ENCODE data around the gene RMRP.
"Not testable (repeated sequence)": the region's sequence is repeated elsewhere in the genome, so short reads cannot be mapped to it uniquely, and the experiment has no call there.

Gene RMRP

GRCh38 chr9:35636135-35636876 is 21.5 kb downstream of the RMRP start:
- no peaks in the 10 kb centered on the region for H3K9me3 ChIP-seq (ENCODE audit: control insufficient read depth, insufficient read depth, low read length)
- no peaks in the 10 kb centered on the region for H3K36me3 ChIP-seq (ENCODE audit: insufficient read depth, low read length)
- H3K9ac ChIP-seq (ENCODE audit: low read depth, low read length) = no peak overlapping the region
- H3K4me1 ChIP-seq (ENCODE audit: insufficient read depth, low read length) = no peaks in the 10 kb centered on the region

- no peak overlapping the region for H3K9ac ChIP-seq (ENCODE audit: low read depth, low read length)
Observed at GRCh38 chr9:35635730-35636129, 22.1 kb downstream of the RMRP start.

GRCh38 chr9:35629597-35629996 is 28.2 kb downstream of the RMRP start:
- Histone ChIP-seq H3K4me1 (ENCODE audit: insufficient read depth, low read length) (no peaks in the 10 kb centered on the region), H3K9ac (ENCODE audit: low read depth, low read length) (no peak overlapping the region), H3K9me3 (ENCODE audit: control insufficient read depth, insufficient read depth, low read length) (no peaks in the 10 kb centered on the region), H3K36me3 (ENCODE audit: insufficient read depth, low read length) (no peaks in the 10 kb centered on the region)

More at GRCh38 chr9:35635730-35636129, 22.1 kb downstream of the RMRP start:
- no peaks in the 10 kb centered on the region for H3K9me3 ChIP-seq (ENCODE audit: control insufficient read depth, insufficient read depth, low read length)
- H3K36me3 ChIP-seq (ENCODE audit: insufficient read depth, low read length) = no peaks in the 10 kb centered on the region
- H3K4me1 ChIP-seq (ENCODE audit: insufficient read depth, low read length) = no peaks in the 10 kb centered on the region

- Histone ChIP-seq H3K4me1 (ENCODE audit: insufficient read depth, low read length) (no peaks in the 10 kb centered on the region), H3K36me3 (ENCODE audit: insufficient read depth, low read length) (no peaks in the 10 kb centered on the region), H3K9me3 (ENCODE audit: control insufficient read depth, insufficient read depth, low read length) (no peaks in the 10 kb centered on the region), H3K9ac (ENCODE audit: low read depth, low read length) (no peak overlapping the region)
Observed at GRCh38 chr9:35628389-35628991, 29.3 kb downstream of the RMRP start.

- no peak overlapping the region for H3K9ac ChIP-seq (ENCODE audit: low read depth, low read length)
- H3K9me3 ChIP-seq (ENCODE audit: control insufficient read depth, insufficient read depth, low read length) = no peaks in the 10 kb centered on the region
- H3K4me1 ChIP-seq (ENCODE audit: insufficient read depth, low read length) = no peaks in the 10 kb centered on the region
- H3K36me3 ChIP-seq (ENCODE audit: insufficient read depth, low read length) = no peaks in the 10 kb centered on the region
Observed at GRCh38 chr9:35627575-35627974, 30.2 kb downstream of the RMRP start.

- Histone ChIP-seq H3K9me3 (ENCODE audit: control insufficient read depth, insufficient read depth, low read length) (no peaks in the 10 kb centered on the region), H3K9ac (ENCODE audit: low read depth, low read length) (no peak overlapping the region), H3K36me3 (ENCODE audit: insufficient read depth, low read length) (no peaks in the 10 kb centered on the region), H3K4me1 (ENCODE audit: insufficient read depth, low read length) (no peaks in the 10 kb centered on the region)
Observed at GRCh38 chr9:35619800-35620158, 38.0 kb downstream of the RMRP start.

GRCh38 chr9:35618854-35619799 is 38.7 kb downstream of the RMRP start:
- Histone ChIP-seq H3K36me3 (ENCODE audit: insufficient read depth, low read length) (no peaks in the 10 kb centered on the region), H3K4me1 (ENCODE audit: insufficient read depth, low read length) (no peaks in the 10 kb centered on the region), H3K9me3 (ENCODE audit: control insufficient read depth, insufficient read depth, low read length) (no peaks in the 10 kb centered on the region), H3K9ac (ENCODE audit: low read depth, low read length) (no peak overlapping the region)

GRCh38 chr9:35618325-35618727 is 39.5 kb downstream of the RMRP start, which contains the start of gene CD72:
TSS of gene CD72 (minus strand) at chr9:35618413. CDS start at chr9:35618303, 110 bp downstream.
- no peaks in the 10 kb centered on the region for H3K36me3 ChIP-seq (ENCODE audit: insufficient read depth, low read length)
- peak within 1 kb of the TSS; percentile 73 for H3K9ac ChIP-seq (ENCODE audit: low read depth, low read length)
- H3K4me1 ChIP-seq (ENCODE audit: insufficient read depth, low read length) = no peaks in the 10 kb centered on the region
- no peaks in the 10 kb centered on the region for H3K9me3 ChIP-seq (ENCODE audit: control insufficient read depth, insufficient read depth, low read length)

GRCh38 chr9:35617548-35617947 is 40.3 kb downstream of the RMRP start:
- H3K9ac ChIP-seq (ENCODE audit: low read depth, low read length) = peak overlapping the region; percentile 73
- no peaks in the 10 kb centered on the region for H3K36me3 ChIP-seq (ENCODE audit: insufficient read depth, low read length)
- H3K4me1 ChIP-seq (ENCODE audit: insufficient read depth, low read length) = no peaks in the 10 kb centered on the region
- H3K9me3 ChIP-seq (ENCODE audit: control insufficient read depth, insufficient read depth, low read length) = no peaks in the 10 kb centered on the region

- Histone ChIP-seq H3K9me3 (ENCODE audit: control insufficient read depth, insufficient read depth, low read length) (no peaks in the 10 kb centered on the region), H3K9ac (ENCODE audit: low read depth, low read length) (peak overlapping the region; percentile 73), H3K4me1 (ENCODE audit: insufficient read depth, low read length) (no peaks in the 10 kb centered on the region), H3K36me3 (ENCODE audit: insufficient read depth, low read length) (no peaks in the 10 kb centered on the region)
Observed at GRCh38 chr9:35616681-35617459, 40.9 kb downstream of the RMRP start.

GRCh38 chr9:35615981-35616680 is 41.7 kb downstream of the RMRP start:
- H3K4me1 ChIP-seq (ENCODE audit: insufficient read depth, low read length) = no peaks in the 10 kb centered on the region

GRCh38 chr9:35612843-35613242 is 45.0 kb downstream of the RMRP start:
- no peaks in the 10 kb centered on the region for H3K9me3 ChIP-seq (ENCODE audit: control insufficient read depth, insufficient read depth, low read length)
- H3K36me3 ChIP-seq (ENCODE audit: insufficient read depth, low read length) = no peaks in the 10 kb centered on the region
- H3K4me1 ChIP-seq (ENCODE audit: insufficient read depth, low read length) = no peaks in the 10 kb centered on the region
- H3K9ac ChIP-seq (ENCODE audit: low read depth, low read length) = no peak overlapping the region

More at GRCh38 chr9:35615981-35616680, 41.7 kb downstream of the RMRP start:
- Histone ChIP-seq H3K9me3 (ENCODE audit: control insufficient read depth, insufficient read depth, low read length) (no peaks in the 10 kb centered on the region), H3K36me3 (ENCODE audit: insufficient read depth, low read length) (no peaks in the 10 kb centered on the region), H3K9ac (ENCODE audit: low read depth, low read length) (peak overlapping the region; percentile 73)

- not testable (repeated sequence) for H3K4me1 ChIP-seq (ENCODE audit: insufficient read depth, low read length); H3K9ac ChIP-seq (ENCODE audit: low read depth, low read length); H3K36me3 ChIP-seq (ENCODE audit: insufficient read depth, low read length); H3K9me3 ChIP-seq (ENCODE audit: control insufficient read depth, insufficient read depth, low read length)
Observed at GRCh38 chr9:35612066-35612465, 45.8 kb downstream of the RMRP start.

Measured in ES-I3 (cell line).